HG02852 (cell line): ENCODE data around the gene DYNLRB1.
"Not testable (repeated sequence)": the region's sequence is repeated elsewhere in the genome, so short reads cannot be mapped to it uniquely, and the experiment has no call there.

ENCODE experiments used
- ATAC-seq: cut with Tn5 transposase; IDR thresholded peaks from one replicate; pipeline ENCODE4 v1.9.1; 2021; ENCODE audit warnings: mild to moderate bottlenecking, moderate library complexity; ENCODE audit not compliant: unreplicated experiment

The DYNLRB1 gene

DNA sequence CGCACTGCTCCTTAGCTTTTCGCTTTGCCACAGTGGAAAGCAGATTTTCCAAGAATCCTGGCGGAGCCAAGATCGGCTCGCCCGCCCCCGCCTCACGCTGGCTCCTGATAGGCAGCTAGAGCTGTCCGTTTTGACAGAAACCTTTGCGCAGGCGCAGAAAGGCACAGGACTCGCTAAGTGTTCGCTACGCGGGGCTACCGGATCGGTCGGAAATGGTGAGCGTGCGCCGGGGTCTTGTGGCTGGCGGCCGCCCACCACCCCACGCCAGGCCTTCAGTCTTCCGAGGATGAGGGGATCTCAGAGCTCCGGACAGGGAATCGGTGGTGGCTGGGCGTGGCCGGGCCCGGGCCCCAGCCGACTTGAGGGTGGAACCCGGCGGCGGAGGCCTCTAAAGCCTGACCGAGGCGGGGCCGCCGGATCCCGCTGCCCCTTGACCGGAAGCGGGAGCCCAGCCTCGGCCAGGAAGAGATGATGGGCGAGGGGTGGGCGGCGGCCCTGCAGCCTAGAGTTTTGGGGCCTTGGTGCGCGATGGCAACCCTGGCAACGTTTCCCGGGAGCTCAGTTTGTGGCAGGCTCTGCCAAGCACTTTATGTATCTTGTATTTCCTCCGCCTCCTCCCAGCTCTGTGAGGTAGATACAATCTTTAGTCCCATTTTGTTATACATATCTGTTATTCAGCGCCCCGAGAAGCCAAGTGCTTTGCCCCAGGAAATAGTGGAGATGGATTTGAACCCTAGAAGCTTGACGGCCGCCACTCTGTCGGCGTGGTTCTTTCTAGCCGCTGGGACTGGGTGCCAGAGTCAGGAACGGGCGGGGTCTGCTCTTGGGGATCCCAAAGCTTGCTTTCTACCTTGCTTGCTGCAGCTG is at the start of gene DYNLRB1:
Gene DYNLRB1 (plus strand): TSS at position 176 of the 867 bp plus-strand sequence. CDS start 37 bp downstream, at position 213.
- ATAC-seq = peak; percentile 77

GRCh38 chr20:34468951-34469350 is 47.3 kb upstream of the DYNLRB1 start:
- ATAC-seq = no peak

- no peak for ATAC-seq
These were observed 43.8 kb upstream of the DYNLRB1 start for GRCh38 chr20:34472246-34472925.

DNA sequence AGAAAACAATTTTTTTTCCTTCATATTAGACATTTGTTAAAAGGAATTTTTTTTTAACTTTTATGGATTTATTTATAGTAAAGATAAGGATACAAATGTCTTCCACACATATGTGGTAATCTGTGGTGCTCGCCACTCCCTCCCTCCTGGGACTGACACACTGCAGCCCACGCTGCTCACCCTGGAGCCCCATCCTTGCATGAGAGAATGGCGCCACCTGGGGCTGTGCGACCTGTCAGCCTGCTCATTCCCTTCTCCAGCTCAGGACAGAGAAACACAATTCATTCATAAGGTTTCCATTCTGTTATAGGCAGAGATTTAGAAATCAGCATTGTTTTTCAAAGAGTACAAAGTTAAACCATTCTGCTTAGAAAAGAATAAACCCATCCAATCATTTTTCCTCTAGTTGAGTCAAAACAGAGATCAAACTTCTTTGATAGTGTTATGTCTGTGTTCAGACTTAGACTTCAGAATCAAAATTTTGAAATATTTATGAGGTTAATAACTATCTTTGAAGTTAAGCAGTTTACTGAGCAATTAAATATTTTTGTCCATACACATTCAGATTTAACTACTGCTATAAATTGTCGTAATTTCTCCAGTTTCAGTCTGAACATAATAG is 42.8 kb upstream of the DYNLRB1 start:
- ATAC-seq = no peak

- ATAC-seq = no peak
These were observed 40.1 kb upstream of the DYNLRB1 start for GRCh38 chr20:34475979-34476736.

DNA sequence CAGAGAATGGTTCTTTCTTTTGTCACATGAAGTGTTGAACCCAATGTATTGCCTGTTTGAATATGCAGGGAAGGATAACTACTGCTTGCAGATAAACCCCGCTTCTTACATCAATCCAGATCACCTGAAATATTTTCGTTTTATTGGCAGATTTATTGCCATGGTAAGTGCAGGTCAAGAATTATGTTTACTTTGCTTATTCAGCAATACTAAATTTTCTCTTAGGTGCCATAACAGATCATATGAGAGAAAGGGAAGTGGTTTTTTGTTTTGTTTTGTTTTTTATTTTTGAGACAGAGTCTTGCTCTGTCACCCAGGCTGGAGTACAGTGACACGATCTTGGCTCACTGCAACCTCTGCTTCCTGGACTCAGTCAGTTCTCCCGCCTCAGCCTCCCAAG is 36.6 kb upstream of the DYNLRB1 start:
- no peak for ATAC-seq

DNA sequence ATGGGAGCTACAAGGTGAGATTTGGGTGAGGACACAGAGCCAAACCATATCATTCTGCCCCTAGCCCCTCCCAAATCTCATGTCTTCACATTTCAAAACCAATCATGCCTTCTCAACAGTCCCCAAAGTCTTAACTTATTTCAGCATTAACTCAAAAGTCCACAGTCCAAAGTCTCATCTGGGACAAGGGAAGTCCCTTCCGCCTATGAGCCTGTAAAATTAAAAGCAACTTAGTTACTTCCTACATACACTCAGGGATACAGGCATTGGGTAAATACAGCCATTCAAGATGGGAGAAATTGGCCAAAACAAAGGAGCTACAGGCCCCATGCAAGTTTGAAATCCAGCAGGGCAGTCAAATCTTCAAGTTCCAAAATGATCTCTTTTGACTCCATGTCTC is 34.1 kb upstream of the DYNLRB1 start:
- not testable (repeated sequence) for ATAC-seq

DNA sequence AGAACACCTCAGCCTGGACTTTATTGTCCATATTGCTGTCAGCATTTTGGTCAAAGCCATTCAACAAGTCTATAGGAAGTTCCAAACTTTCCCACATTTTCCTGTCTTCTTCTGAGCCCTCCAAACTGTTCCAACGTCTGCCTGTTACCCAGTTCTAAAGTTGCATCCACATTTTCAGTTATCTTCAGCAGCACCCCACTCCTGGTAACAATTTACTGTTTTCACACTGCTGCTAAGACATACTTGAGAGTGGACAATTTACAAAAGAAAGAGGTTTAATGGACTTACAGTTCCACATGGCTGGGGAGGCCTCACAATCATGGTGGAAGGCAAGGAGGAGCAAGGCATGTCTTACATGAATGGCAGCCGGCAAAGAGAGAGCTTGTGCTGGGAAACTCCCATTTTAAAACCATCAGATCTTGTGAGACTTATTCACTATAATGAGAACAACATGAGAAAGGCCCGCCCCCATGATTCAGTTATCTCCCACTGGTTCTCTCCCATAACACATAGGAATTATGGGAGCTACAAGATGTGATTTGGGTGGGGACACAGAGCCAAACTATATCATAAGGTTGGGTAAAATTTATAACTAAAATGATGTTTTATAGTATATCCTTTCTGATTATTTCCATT is 32.5 kb upstream of the DYNLRB1 start:
- not testable (repeated sequence) for ATAC-seq

DNA sequence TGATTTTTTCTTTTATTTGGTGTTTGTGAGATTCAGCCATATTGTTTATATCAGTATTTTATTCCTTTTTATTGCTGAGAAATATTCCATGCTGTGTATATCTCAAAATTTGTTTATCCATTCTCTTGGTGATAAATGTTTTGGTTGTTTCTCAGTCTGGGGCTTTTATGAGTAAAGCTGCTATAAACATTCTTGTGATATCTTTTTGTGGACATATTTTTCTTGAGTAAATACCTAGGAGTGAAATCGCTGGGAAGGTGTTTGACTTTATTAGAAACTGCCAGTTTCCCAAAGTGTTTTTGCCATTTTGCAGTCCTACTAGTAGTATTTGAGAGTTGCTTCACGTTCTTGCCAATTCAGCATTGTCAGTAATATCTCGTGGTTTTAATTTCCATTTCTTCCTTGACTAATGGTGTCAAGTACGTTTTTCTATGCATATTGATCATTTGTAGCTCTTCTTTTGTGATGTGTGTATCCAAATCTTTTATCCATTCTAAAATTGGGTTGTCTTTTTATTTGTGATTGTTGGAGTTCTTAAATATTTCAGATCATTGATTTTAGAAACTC is 31.1 kb upstream of the DYNLRB1 start:
- ATAC-seq = no peak

DNA sequence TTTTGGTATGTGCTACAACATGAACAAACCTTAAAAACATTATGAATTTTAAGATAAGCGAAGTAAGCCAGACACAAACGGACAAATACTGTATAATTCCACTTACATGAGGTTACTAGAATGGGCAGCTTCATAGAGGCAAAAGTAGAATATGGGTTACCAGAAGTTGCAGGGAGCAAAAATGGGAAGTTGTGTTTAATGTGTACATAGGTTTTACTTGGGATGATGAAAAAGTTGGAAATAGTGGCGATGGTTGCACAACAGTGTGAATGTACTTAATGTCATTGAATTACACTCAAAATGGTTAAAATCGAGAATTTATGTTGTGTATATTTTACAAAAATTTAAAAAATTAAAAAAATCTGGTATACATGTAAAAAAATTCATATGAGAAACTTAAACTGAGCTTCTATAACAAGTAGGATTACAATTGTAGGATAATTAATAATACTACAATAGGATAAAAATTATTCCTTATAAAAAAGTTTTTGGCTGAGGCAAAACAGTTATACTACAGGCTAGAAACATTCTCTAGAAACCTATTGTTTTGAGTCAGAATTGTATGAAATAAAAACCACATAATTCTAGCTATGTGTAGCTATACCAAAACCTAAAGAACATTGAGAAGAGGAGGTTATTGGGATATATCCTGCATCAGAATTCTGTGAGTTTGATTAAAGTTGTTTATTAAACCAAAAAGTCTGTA is 24.8 kb upstream of the DYNLRB1 start:
- ATAC-seq = no peak

DNA sequence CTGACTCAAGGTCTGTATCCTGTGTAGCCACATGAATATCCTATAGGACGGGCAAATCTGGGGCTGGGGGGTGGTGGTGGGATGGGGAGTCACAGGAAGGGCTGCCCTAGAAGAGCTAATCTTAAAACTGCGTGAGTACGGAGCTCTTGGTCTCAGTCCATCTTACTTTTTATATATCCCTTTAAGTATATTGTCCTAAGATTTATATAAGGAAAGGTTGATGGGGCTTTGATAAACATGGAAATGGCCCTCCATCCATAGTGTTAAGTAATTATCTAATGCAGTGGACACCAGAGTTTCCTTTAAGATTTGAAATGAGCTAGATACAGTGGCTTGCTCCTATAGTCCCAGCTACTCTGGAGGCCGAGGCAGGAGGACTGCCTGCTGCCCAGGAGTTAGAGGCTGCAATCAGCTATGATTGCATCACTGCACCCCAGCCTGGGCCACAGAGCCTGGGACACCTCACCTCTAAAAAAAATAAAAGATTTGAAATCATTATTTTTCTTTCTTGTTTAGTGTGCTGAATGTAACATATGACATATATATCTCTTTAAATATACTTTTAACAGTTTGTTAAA is 24.2 kb upstream of the DYNLRB1 start:
- no peak for ATAC-seq

DNA sequence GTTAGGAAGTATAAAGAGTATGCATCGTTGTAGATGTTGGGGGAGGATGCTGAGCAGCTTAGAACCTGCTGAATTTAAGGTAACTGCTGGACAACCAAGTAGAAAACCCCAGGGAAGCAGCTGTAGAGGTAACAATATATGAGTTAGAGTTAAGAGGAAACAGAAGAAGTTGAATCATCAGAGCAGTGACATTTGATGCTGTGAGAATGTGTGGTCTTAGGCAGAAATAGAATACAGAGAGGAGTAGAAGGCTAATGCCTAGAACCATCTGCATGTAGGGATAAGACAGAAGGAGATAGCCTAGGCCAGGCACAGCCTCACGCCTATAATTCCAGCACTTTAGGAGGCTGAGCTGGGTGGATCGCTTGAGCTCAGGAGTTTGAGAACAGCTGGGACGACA is 22.6 kb upstream of the DYNLRB1 start:
- ATAC-seq = no peak

DNA sequence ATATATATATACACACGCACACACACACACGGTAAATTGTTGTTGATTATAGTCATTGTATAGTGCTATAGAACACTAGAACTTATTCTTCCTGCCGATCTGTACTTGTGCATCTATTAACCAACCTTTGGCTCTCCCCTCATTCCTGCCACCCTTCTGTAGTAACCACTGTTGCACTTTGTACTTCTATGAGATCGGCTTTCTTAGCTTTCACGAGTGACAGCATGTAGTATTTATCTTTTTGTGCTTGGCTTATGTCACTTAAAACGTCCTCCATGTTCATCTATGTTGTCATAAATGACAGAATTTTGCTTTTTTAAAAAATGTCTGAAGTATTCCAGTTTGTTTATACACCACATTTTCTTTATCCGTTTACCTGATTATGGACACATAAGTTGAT is 20.9 kb upstream of the DYNLRB1 start:
- no peak for ATAC-seq

GRCh38 chr20:34495916-34496315 is 20.3 kb upstream of the DYNLRB1 start:
- ATAC-seq = no peak

DNA sequence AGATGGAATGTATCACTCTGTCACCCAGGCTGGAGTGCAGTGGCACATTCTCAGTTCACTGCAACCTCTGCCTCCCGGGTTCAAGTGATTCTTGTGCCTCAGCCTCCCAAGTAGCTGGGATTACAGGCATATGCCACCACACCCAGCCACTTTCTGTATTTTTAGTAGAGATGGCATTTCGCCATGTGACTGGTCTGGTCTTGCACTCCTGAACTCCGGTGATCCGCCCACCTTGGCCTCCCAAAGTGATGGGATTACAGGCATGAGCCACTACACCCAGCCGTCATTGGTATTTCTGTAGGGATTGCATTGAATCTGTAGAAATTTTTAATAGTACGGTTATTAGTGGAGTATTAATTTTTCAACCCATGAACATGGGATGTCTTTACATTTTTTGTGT is 18.6 kb upstream of the DYNLRB1 start:
- ATAC-seq = not testable (repeated sequence)

- no peak for ATAC-seq
These were observed 15.4 kb upstream of the DYNLRB1 start for GRCh38 chr20:34500823-34501222.

- no peak for ATAC-seq
These were observed 9.7 kb upstream of the DYNLRB1 start for GRCh38 chr20:34506480-34506879.

DNA sequence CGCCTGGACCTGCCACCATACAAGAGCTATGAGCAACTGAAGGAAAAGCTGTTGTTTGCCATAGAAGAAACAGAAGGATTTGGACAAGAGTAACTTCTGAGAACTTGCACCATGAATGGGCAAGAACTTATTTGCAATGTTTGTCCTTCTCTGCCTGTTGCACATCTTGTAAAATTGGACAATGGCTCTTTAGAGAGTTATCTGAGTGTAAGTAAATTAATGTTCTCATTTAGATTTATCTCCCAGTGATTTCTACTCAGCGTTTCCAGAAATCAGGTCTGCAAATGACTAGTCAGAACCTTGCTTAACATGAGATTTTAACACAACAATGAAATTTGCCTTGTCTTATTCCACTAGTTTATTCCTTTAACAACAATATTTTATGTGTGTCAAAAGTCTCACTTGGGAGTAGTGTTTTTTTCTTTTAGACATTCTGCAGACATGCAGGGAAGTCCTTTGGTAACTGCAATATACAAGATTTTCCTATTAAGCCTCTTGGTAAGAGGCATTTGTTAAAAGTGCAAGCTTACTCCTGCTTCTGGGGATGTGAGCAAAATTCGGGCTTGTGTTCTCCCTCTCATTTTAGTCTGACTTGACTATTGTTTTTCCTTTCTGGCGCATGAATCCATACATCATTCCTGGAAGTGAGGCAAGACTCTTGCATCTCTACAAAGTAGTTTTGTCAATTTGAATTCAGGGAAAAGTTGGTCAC is 8.4 kb upstream of the DYNLRB1 start:
- ATAC-seq = no peak

DNA sequence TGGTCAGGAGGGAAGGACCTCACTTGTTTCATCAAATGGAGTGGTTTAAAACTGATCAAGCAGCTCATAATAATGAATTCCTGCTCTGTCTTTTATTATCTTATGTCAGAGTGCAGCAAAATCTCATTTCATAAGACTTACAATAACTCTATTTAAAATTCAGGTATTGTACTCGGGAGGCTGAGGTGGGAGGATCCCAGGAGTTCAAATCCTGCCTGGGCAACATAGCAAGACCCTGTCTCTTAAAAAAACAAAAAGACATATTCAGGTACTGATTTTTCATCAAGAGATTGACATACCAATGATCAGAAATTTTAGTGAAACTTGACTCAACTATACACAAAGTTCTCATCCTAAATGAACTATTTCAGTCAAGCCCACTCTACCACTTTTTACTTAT is 5.6 kb upstream of the DYNLRB1 start:
- ATAC-seq = no peak
